GM19025 (cell line): ENCODE data around the gene ITGB4.

Source experiments
- ATAC-seq: cut with Tn5 transposase; IDR thresholded peaks from one replicate; pipeline ENCODE4 v1.9.1; 2021; ENCODE audit warnings: mild to moderate bottlenecking, low read depth, moderate library complexity; ENCODE audit not compliant: unreplicated experiment

ITGB4 gene

GRCh38 chr17:75730065-75730464 lies 8.8 kb downstream of the ITGB4 start:
- ATAC-seq, result no peak

- ATAC-seq, result no peak
Measured at GRCh38 chr17:75731086-75731715, 9.9 kb downstream of the ITGB4 start.

GRCh38 chr17:75731716-75732498 lies 10.6 kb downstream of the ITGB4 start:
- ATAC-seq, result no peak

- no peak for ATAC-seq
Measured at GRCh38 chr17:75733471-75733870, 12.2 kb downstream of the ITGB4 start.

- no peak for ATAC-seq
Measured at GRCh38 chr17:75734674-75735294, 13.5 kb downstream of the ITGB4 start.

- ATAC-seq, result no peak
Measured at GRCh38 chr17:75736173-75736835, 15.0 kb downstream of the ITGB4 start.

GRCh38 chr17:75737133-75737962 lies 16.1 kb downstream of the ITGB4 start:
- ATAC-seq, result no peak

- no peak for ATAC-seq
Measured at GRCh38 chr17:75738218-75738802, 17.1 kb downstream of the ITGB4 start.

- ATAC-seq, result no peak
Measured at GRCh38 chr17:75739174-75739573, 17.9 kb downstream of the ITGB4 start.

- no peak for ATAC-seq
Measured at GRCh38 chr17:75739801-75740200, 18.5 kb downstream of the ITGB4 start.

- ATAC-seq, result no peak
Measured at GRCh38 chr17:75740215-75740614, 19.0 kb downstream of the ITGB4 start.

GRCh38 chr17:75740631-75741077 lies 19.4 kb downstream of the ITGB4 start:
- no peak for ATAC-seq

- ATAC-seq, result no peak
Measured at GRCh38 chr17:75742337-75742736, 21.1 kb downstream of the ITGB4 start.

GRCh38 chr17:75743625-75744206 lies 22.5 kb downstream of the ITGB4 start:
- ATAC-seq, result no peak

GRCh38 chr17:75748706-75749105 lies 27.4 kb downstream of the ITGB4 start:
- ATAC-seq, result no peak

GRCh38 chr17:75749545-75750389 lies 28.5 kb downstream of the ITGB4 start:
- ATAC-seq, result no peak

GRCh38 chr17:75750661-75751423 lies 29.6 kb downstream of the ITGB4 start:
- no peak for ATAC-seq
